Measurements from ENCODE around the gene SSRP1.
A peak's percentile ranks its signal among the peaks of the same experiment; 100 is the strongest.

Gene SSRP1

DNA sequence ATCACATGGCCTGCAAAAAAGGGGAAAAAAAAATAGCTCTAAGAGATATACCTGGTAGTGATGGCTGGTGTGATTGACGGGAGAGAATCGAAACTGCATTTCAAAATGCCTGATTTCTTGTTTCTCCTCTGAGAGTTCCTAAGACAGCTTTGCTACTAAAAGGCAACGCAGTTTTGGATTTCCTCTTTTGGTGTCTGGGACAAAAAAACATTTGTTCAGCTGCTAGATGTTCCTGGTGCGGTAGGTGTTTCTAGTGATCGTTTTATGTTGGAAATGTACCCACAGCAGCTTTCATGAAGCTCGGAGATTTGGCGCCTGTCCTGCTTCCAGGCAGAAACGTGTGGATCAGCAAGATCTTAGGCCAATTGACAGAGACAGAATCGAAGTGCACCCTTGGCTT lies 20.6 kb upstream of the SSRP1 start:
- DNase-seq (ENCODE audit: low read depth, low spot score): no peak
- no peak overlapping the region for H3K4me3 ChIP-seq (ENCODE audit: low read depth, low read length)
- in situ Hi-C loops (cut with HindIII; ENCODE audit: low sequenced_read_pairs): no loop called here
- TF ChIP-seq, protein P1, sequence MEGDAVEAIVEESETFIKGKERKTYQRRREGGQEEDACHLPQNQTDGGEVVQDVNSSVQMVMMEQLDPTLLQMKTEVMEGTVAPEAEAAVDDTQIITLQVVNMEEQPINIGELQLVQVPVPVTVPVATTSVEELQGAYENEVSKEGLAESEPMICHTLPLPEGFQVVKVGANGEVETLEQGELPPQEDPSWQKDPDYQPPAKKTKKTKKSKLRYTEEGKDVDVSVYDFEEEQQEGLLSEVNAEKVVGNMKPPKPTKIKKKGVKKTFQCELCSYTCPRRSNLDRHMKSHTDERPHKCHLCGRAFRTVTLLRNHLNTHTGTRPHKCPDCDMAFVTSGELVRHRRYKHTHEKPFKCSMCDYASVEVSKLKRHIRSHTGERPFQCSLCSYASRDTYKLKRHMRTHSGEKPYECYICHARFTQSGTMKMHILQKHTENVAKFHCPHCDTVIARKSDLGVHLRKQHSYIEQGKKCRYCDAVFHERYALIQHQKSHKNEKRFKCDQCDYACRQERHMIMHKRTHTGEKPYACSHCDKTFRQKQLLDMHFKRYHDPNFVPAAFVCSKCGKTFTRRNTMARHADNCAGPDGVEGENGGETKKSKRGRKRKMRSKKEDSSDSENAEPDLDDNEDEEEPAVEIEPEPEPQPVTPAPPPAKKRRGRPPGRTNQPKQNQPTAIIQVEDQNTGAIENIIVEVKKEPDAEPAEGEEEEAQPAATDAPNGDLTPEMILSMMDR (IDR thresholded peaks at IDR 0.05; ENCODE audit: low read depth, low read length): no peak

DNA sequence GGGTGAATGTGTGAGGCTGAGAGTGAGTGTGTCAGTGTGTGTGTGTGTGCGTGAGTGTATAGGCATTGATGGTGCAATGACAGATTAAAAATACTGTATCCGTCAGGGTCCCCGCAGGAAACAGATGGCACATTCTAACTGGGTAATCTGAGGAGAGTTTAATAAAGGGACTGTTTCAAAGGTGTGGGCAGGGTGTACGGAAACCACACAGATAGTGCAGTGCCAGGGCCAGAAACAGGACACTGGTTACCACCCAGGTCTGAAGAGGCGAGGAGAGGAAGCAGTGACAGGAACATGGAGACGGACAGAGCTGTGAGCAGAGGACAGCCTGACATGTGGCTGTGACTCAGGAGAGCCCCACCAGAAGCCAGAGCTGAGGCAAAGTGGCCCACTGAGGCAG lies 19.0 kb upstream of the SSRP1 start:
- TF ChIP-seq, protein P1 (IDR thresholded peaks at IDR 0.05; ENCODE audit: low read depth, low read length): no peak
- no peak for DNase-seq (ENCODE audit: low read depth, low spot score)
- in situ Hi-C loops (cut with HindIII; ENCODE audit: low sequenced_read_pairs): no loop called here

DNA sequence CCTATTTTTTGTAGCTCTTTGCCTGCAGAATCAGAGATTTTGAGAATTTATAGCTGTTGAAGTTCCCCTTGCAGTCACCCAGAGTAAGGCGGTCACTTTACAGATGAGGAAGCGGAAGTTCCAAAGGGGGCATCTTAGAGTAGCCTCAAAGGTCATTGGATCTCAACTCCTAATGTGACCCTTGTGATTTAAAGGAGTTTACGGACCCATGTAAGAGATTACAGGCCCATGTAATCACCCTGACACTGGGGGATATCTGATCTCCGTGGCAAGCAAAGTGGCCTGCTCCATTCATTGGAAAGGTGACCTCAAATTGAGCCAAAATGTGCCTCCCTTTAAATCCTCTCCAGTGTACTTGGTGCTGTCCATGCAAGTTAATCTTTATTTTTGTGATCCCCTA lies 18.2 kb upstream of the SSRP1 start:
- in situ Hi-C loops (cut with HindIII; ENCODE audit: low sequenced_read_pairs): no loop called here
- no peak for DNase-seq (ENCODE audit: low read depth, low spot score)
- TF ChIP-seq, protein P1 (IDR thresholded peaks at IDR 0.05; ENCODE audit: low read depth, low read length): no peak

More for the DNA sequence above, 19.0 kb upstream of the SSRP1 start:
- no peak overlapping the region for H3K4me3 ChIP-seq (ENCODE audit: low read depth, low read length)

DNA sequence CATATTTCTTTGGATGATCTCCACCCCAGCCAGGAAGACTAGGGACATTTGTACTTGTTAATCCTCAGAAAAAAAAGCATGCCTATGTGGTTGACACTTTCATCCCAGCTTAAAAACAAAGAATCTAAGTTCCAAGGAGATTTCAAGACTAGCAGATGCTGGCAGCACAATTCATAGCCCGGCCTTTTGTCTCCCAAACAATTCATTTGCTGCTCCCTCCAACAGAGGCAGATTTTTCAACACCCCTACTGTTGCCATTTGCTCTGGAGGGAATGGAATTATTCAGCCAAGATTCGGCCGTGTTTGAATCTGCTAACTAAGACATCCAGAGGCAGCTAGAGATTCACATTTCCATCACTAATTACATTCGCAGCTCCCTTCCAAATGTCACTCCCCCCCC lies 17.8 kb upstream of the SSRP1 start:
- DNase-seq (ENCODE audit: low read depth, low spot score): no peak
- in situ Hi-C loops (cut with HindIII; ENCODE audit: low sequenced_read_pairs): no loop called here
- TF ChIP-seq, protein P1 (IDR thresholded peaks at IDR 0.05; ENCODE audit: low read depth, low read length): no peak
- no peak overlapping the region for H3K4me3 ChIP-seq (ENCODE audit: low read depth, low read length)

More for the DNA sequence above, 18.2 kb upstream of the SSRP1 start:
- H3K4me3 ChIP-seq (ENCODE audit: low read depth, low read length): no peak overlapping the region

DNA sequence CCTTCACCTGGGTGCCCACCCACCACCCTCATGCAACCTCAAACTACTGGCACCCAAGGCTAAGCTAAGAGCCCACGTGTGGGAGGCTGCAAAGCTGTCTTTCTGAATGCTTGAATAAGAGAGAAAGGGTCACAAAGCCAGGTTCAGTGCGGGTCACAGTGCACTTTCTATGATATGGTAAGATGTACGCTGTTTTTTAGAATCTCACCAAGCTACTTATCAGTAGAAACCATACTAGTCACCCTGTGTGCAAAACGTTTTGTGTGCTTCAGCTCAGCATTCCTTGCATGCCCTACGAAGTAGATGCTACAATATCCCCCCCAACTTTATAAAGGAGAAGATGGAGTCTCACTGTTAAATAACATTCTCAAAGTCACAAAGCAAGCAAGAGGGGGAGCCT lies 17.3 kb upstream of the SSRP1 start:
- TF ChIP-seq, protein P1 (IDR thresholded peaks at IDR 0.05; ENCODE audit: low read depth, low read length): no peak
- in situ Hi-C loops (cut with HindIII; ENCODE audit: low sequenced_read_pairs): no loop called here
- no peak overlapping the region for H3K4me3 ChIP-seq (ENCODE audit: low read depth, low read length)
- no peak for DNase-seq (ENCODE audit: low read depth, low spot score)

DNA sequence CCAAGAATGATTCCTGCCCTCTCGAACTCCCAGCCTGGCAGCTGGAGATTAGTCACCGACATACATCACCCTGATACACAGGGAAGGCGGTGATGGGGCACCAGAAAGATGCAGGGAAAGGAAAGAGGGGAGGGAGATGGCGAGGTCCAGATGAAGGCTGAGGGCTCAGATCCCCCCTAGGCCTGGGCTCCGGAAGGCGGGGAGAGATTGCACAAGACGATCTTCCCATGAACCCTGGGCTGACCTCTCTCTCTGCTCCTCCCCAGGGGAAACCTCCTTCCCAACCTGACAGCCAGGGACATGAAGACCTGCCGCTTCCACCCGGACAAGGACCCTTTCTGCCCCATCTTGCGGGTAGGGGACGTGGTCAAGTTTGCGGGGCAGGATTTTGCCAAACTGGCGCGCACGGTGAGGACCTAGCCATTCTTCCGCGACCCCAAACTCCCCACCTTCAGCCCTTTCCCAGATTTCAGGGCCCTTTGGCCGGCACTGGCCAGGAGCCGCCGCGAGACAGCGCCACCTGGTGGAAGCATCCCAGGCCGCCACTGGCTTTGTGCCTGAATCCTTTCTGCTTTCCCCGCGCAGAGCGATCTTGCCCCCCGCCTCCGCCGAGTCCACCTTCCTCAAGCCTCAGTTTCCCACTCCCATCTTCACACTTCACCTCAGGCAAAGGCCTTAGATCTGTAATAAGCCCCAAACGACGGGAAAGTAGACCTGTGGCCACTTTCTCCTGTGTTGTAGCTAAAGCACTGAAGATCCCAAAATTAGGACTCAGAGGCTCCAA lies 14.0 kb upstream of the SSRP1 start:
- DNase-seq (ENCODE audit: low read depth, low spot score): peak; percentile 36
- TF ChIP-seq, protein P1 (IDR thresholded peaks at IDR 0.05; ENCODE audit: low read depth, low read length): peak; percentile 93
- no peak overlapping the region for H3K4me3 ChIP-seq (ENCODE audit: low read depth, low read length)
- in situ Hi-C loops (cut with HindIII; ENCODE audit: low sequenced_read_pairs): no loop called here
